ENCODE measurements around the gene TRAK1. TPM values are rescaled to one million over a fixed set of nuclear protein-coding genes. Genes with fewer than 3 reads are reported as not detected.

The TRAK1 gene
- total and polyA plus RNA-seq, 4 donors = 18.2 to 65.4 (median 32.5) TPM

- Histone ChIP-seq H3K9me3 (ENCODE audit: control insufficient read depth in 4 of 4, insufficient read depth in 3 of 4, low read length in 3 of 4) (peaks cover 0 to 2% (median 0%) of the 10 kb centered on the region in 4 donors), H3K27me3 (ENCODE audit: control insufficient read depth in 3 of 3, insufficient read depth in 3 of 3, low read length in 2 of 3) (peaks cover 0 to 34% (median 4%) of the 10 kb centered on the region in 3 donors), H3K27ac (ENCODE audit: low read depth in 1 of 2, low read length in 1 of 2) (no peak overlapping the region), H3K4me1 (ENCODE audit: control insufficient read depth in 5 of 5, insufficient read depth in 5 of 5, low read length in 5 of 5) (no peaks in the 10 kb centered on the region), H3K9ac (ENCODE audit: insufficient read depth in 1 of 2, low read length in 2 of 2) (no peak overlapping the region), H3K4me3 (no peak overlapping the region), H3K36me3 (ENCODE audit: control insufficient read depth in 4 of 4, insufficient read depth in 4 of 4, low read length in 4 of 4) (no peaks in the 10 kb centered on the region)
- no peak for ATAC-seq (ENCODE audit: insufficient read depth, low FRiP score)
- 89 to 92% methylated on average over 1 of the region's 1 CpG for WGBS, 2 donors
- no peak for TF ChIP-seq CTCF (IDR thresholded peaks at IDR 0.05; ENCODE audit: control extremely low read depth, extremely low read depth)
- DNase-seq = no peak
Measured at GRCh38 chr3:42256135-42256819, 165.1 kb downstream of the TRAK1 start.

GRCh38 chr3:42257007-42257406, 165.8 kb downstream of the TRAK1 start:
- WGBS, 2 donors = 63 to 74% methylated on average over 7 of the region's 7 CpGs
- no peak overlapping the region for H3K27ac ChIP-seq (ENCODE audit: low read depth in 1 of 2, low read length in 1 of 2)
- H3K4me1 ChIP-seq (ENCODE audit: control insufficient read depth in 5 of 5, insufficient read depth in 5 of 5, low read length in 5 of 5) = no peaks in the 10 kb centered on the region
- DNase-seq (no peak), ATAC-seq (ENCODE audit: insufficient read depth, low FRiP score) (no peak)
- peaks cover 0 to 2% (median 0%) of the 10 kb centered on the region in 4 donors for H3K9me3 ChIP-seq (ENCODE audit: control insufficient read depth in 4 of 4, insufficient read depth in 3 of 4, low read length in 3 of 4)
- no peak overlapping the region for H3K9ac ChIP-seq (ENCODE audit: insufficient read depth in 1 of 2, low read length in 2 of 2)
- no peaks in the 10 kb centered on the region for H3K36me3 ChIP-seq (ENCODE audit: control insufficient read depth in 4 of 4, insufficient read depth in 4 of 4, low read length in 4 of 4)
- H3K4me3 ChIP-seq = no peak overlapping the region
- peaks cover 0 to 41% (median 11%) of the 10 kb centered on the region in 3 donors for H3K27me3 ChIP-seq (ENCODE audit: control insufficient read depth in 3 of 3, insufficient read depth in 3 of 3, low read length in 2 of 3)
- no peak for TF ChIP-seq CTCF (IDR thresholded peaks at IDR 0.05; ENCODE audit: control extremely low read depth, extremely low read depth)

DNA sequence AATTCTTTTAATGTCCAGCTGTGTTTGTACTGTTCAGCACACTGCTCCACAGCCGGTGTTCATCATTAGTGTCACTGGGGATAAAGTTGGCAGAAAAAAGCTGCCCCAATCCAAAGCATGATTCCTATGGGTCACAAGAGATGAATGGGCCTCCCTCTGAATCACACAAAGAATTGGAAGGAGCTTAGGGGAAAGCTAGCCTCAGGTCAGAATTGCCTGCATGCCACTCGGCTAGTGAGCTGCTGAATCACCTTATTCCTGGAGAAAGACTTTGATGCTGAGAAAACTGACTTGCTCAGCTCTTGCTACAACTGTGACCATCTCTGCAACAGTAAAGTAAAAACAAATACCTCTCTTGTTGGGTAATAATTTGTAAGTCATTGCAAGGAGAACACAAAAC, 171.4 kb downstream of the TRAK1 start:
- Histone ChIP-seq H3K27ac (ENCODE audit: low read depth in 1 of 2, low read length in 1 of 2) (no peak overlapping the region), H3K36me3 (ENCODE audit: control insufficient read depth in 4 of 4, insufficient read depth in 4 of 4, low read length in 4 of 4) (no peaks in the 10 kb centered on the region), H3K9ac (ENCODE audit: insufficient read depth in 1 of 2, low read length in 2 of 2) (no peak overlapping the region), H3K4me1 (ENCODE audit: control insufficient read depth in 5 of 5, insufficient read depth in 5 of 5, low read length in 5 of 5) (peaks cover 0 to 11% (median 0%) of the 10 kb centered on the region in 5 donors), H3K27me3 (ENCODE audit: control insufficient read depth in 3 of 3, insufficient read depth in 3 of 3, low read length in 2 of 3) (peaks cover 6 to 70% (median 48%) of the 10 kb centered on the region in 3 donors), H3K4me3 (no peak overlapping the region), H3K9me3 (ENCODE audit: control insufficient read depth in 4 of 4, insufficient read depth in 3 of 4, low read length in 3 of 4) (peaks cover 0 to 9% (median 0%) of the 10 kb centered on the region in 4 donors)
- DNase-seq = no peak
- no peak for ATAC-seq (ENCODE audit: insufficient read depth, low FRiP score)
- no peak for TF ChIP-seq CTCF (IDR thresholded peaks at IDR 0.05; ENCODE audit: control extremely low read depth, extremely low read depth)
- WGBS, 2 donors = 52 to 58% methylated on average over 2 of the region's 2 CpGs

Data from lung (tissue), 12 donors.